Calu3 (cell line): ENCODE data around the gene GATAD2A. TPM values are rescaled to one million over a fixed set of nuclear protein-coding genes. Genes with fewer than 3 reads are reported as not detected.

Experiments
- BruUV-seq: library from RNA; stranded (reverse); fragments of 400-500 nt; replicated peaks from 2 replicates; lab custom pipeline; 2021; lab: Mats Ljungman, UMichigan
- CTCF ChIA-PET: fragments of 300-600 bp; sonication (Branson Sonifier 250); formaldehyde crosslinking; loops from one replicate; lab custom pipeline; 2022; ENCODE audit warnings: antibody characterized with exemption; lab: Charles Lee
- DNase-seq: peaks from one replicate; pipeline ENCODE4 v3.0.0; 2022
- H3K27ac Mint-ChIP-seq: one replicate; pipeline ENCODE4 v1.8.0; 2022; ENCODE audit warnings: mixed read lengths; ENCODE audit not compliant: unreplicated experiment
- H3K27me3 Mint-ChIP-seq: one replicate; pipeline ENCODE4 v1.8.0; 2022; ENCODE audit warnings: mixed read lengths; ENCODE audit not compliant: unreplicated experiment
- H3K36me3 Mint-ChIP-seq: one replicate; pipeline ENCODE4 v1.8.0; 2022; ENCODE audit warnings: mild to moderate bottlenecking, moderate library complexity, mixed read lengths; ENCODE audit not compliant: insufficient read depth, unreplicated experiment
- H3K4me1 Mint-ChIP-seq: one replicate; pipeline ENCODE4 v1.8.0; 2022; ENCODE audit warnings: mild to moderate bottlenecking, low read depth, mixed read lengths; ENCODE audit not compliant: unreplicated experiment
- H3K4me3 Mint-ChIP-seq: one replicate; pipeline ENCODE4 v1.8.0; 2022; ENCODE audit warnings: mild to moderate bottlenecking, low read depth, moderate library complexity, mixed read lengths; ENCODE audit not compliant: unreplicated experiment
- H3K9me3 Mint-ChIP-seq: one replicate; pipeline ENCODE4 v1.8.0; 2022; ENCODE audit warnings: low read depth, mixed read lengths; ENCODE audit not compliant: unreplicated experiment
- intact Hi-C: fragments of 100-400 bp; cut with micrococcal nuclease; formaldehyde crosslinking; loops from one replicate; pipeline ENCODE4 v1.10.0; 2022; ENCODE audit not compliant: unreplicated experiment
- total RNA-seq: library from RNA; stranded (reverse); gene quantifications from 2 replicates; pipeline ENCODE4 v1.2.3, GENCODE V29; 2022
- TF ChIP-seq, protein P1 (sequence below): fragments of 200-600 bp; IDR thresholded peaks from one replicate; pipeline ENCODE4 v1.8.0; 2022; ENCODE audit warnings: antibody characterized with exemption; ENCODE audit not compliant: unreplicated experiment

The GATAD2A gene
- total RNA-seq, 1 experiment from 2014 or later, result 79.8 TPM

DNA sequence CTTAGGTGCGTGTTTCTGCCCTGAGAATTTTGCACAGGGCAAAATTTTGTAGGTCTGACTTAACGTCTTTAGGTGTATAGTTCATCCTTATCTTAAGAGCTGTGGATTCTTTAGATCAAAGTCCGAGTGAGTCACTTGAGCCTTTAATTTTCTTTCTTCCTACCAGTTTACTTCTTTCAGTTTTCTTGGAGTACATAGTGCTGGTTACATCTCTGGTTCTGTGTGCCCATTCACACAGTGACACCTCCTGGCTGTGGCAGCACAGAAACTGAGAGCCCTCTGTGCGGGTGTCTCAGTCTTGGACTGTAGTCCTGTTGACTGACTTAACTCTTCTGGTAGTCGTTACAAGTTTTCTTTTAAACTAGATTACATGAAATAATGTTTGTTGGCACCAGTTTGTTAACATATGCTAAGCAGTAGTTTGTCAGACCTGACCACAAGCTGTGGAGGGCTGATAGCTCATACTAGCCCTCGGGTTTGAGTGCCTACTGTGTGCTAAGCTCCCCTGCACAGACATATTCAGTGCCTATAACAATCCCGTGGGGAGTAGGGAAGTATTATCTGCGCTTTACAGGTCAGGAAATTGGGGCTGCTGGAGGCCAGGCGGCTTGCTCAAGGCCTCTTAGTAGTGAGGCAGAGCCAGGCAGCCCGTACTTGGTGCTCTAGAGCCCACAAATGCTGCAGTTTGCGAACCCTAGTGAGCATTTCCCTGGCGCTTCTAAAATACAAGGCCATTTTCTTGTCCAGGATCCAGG lies 1.6 kb downstream of the GATAD2A start:
- Mint-ChIP-seq H3K27me3 (no peaks in the 10 kb centered on the region), H3K9me3 (no peaks in the 10 kb centered on the region), H3K4me1 (peaks cover 26% of the 10 kb centered on the region), H3K27ac (peak overlapping the region; percentile 66), H3K36me3 (peaks cover 35% of the 10 kb centered on the region), H3K4me3 (peak overlapping the region; percentile 85)
- CTCF ChIA-PET, result interaction anchor here (1.0 to 1.5 kb wide), 3 partner anchors 40 to 204 kb away, joined by 3 to 5 read pairs (median 3); partner anchors contain the start of gene NR2C2AP
- BruUV-seq, result TSS peak; percentile 32
- intact Hi-C loops, result loop anchor here (5.0 kb wide), 2 partner anchors 40 to 80 kb away; no protein-coding TSS in a partner anchor
- peak; percentile 34 for DNase-seq
- TF ChIP-seq, protein P1, sequence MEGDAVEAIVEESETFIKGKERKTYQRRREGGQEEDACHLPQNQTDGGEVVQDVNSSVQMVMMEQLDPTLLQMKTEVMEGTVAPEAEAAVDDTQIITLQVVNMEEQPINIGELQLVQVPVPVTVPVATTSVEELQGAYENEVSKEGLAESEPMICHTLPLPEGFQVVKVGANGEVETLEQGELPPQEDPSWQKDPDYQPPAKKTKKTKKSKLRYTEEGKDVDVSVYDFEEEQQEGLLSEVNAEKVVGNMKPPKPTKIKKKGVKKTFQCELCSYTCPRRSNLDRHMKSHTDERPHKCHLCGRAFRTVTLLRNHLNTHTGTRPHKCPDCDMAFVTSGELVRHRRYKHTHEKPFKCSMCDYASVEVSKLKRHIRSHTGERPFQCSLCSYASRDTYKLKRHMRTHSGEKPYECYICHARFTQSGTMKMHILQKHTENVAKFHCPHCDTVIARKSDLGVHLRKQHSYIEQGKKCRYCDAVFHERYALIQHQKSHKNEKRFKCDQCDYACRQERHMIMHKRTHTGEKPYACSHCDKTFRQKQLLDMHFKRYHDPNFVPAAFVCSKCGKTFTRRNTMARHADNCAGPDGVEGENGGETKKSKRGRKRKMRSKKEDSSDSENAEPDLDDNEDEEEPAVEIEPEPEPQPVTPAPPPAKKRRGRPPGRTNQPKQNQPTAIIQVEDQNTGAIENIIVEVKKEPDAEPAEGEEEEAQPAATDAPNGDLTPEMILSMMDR, result no peak

DNA sequence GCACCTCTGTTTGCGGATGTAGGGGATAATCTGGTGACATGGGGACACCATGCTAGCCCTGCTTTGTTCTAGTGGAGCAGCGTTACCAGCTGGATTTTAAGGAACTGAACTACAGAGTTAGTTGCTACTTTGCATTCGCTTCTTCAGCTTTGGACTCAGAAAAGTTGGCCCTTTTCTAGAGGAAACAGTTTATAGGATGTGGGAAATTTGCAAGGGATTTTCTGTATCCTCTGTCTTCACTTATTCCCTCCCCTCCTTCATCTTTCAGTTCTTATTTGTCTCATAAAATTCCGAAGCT lies 2.1 kb downstream of the GATAD2A start:
- CTCF ChIA-PET, result interaction anchor here (1.5 kb wide), 1 partner anchor 41 kb away, joined by 5 read pairs; no protein-coding TSS in a partner anchor
- BruUV-seq, result no TSS peak
- no peaks in the 10 kb centered on the region for H3K9me3 Mint-ChIP-seq

GRCh38 chr19:19409205-19409604 lies 3.7 kb downstream of the GATAD2A start:
- peaks cover 12% of the 10 kb centered on the region for H3K4me1 Mint-ChIP-seq
- CTCF ChIA-PET, result interaction anchor here (0.6 to 1.4 kb wide), 2 partner anchors 19 to 42 kb away, joined by 3 to 5 read pairs; no protein-coding TSS in a partner anchor
- TF ChIP-seq, protein P1, result no peak
- no peaks in the 10 kb centered on the region for H3K9me3 Mint-ChIP-seq
- peak overlapping the region; percentile 49 for H3K4me3 Mint-ChIP-seq
- DNase-seq, result peak; percentile 21
- no peak overlapping the region for H3K27ac Mint-ChIP-seq
- intact Hi-C loops, result loop anchor here (5.0 kb wide), 2 partner anchors 42 to 78 kb away; no protein-coding TSS in a partner anchor
- no TSS peak for BruUV-seq
- H3K36me3 Mint-ChIP-seq, result peaks cover 25% of the 10 kb centered on the region
- H3K27me3 Mint-ChIP-seq, result no peaks in the 10 kb centered on the region

More for the DNA sequence above, 2.1 kb downstream of the GATAD2A start:
- intact Hi-C loops, result loop anchor here (5.0 kb wide), 2 partner anchors 40 to 80 kb away; no protein-coding TSS in a partner anchor
- Mint-ChIP-seq H3K27ac (no peak overlapping the region), H3K4me1 (peaks cover 26% of the 10 kb centered on the region), H3K4me3 (peak overlapping the region; percentile 85), H3K27me3 (no peaks in the 10 kb centered on the region), H3K36me3 (peaks cover 35% of the 10 kb centered on the region)
- DNase-seq, result no peak
- TF ChIP-seq, protein P1, result no peak

DNA sequence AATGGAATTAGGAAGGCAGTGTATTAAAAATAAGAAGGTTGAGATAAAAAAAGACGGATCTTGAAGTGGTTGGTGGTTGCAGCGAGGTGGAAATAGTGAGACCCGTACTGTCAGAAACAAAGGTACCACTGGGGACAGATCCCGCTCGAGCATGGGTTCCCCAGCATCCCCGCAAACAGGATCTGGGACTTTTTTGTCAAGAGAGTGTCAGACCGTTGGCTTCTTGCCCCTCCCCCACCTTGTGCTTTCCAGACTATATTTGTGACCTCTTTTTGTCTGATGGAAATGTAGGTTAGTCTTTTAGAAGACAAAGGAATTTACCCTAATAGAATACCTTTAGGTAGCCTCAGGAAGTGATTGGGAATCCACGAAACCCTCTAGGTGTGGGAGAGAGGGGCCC lies 4.2 kb downstream of the GATAD2A start:
- H3K4me1 Mint-ChIP-seq, result peaks cover 11% of the 10 kb centered on the region
- DNase-seq, result no peak
- H3K27me3 Mint-ChIP-seq, result no peaks in the 10 kb centered on the region
- intact Hi-C loops, result loop anchor here (5.0 kb wide), 2 partner anchors 42 to 78 kb away; no protein-coding TSS in a partner anchor
- TF ChIP-seq, protein P1, result no peak
- CTCF ChIA-PET, result interaction anchor here (0.6 to 1.4 kb wide), 2 partner anchors 20 to 43 kb away, joined by 3 to 5 read pairs; no protein-coding TSS in a partner anchor
- H3K9me3 Mint-ChIP-seq, result no peaks in the 10 kb centered on the region
- no peak overlapping the region for H3K27ac Mint-ChIP-seq
- no TSS peak for BruUV-seq
- H3K36me3 Mint-ChIP-seq, result peaks cover 24% of the 10 kb centered on the region
- H3K4me3 Mint-ChIP-seq, result peak overlapping the region; percentile 49
